ENCODE data around the gene PLD6. TPM values are rescaled to one million over a fixed set of nuclear protein-coding genes. Genes with fewer than 3 reads are reported as not detected.

Gene PLD6
- total RNA-seq, 1 donor from 2014 or later: 5.2 TPM

DNA sequence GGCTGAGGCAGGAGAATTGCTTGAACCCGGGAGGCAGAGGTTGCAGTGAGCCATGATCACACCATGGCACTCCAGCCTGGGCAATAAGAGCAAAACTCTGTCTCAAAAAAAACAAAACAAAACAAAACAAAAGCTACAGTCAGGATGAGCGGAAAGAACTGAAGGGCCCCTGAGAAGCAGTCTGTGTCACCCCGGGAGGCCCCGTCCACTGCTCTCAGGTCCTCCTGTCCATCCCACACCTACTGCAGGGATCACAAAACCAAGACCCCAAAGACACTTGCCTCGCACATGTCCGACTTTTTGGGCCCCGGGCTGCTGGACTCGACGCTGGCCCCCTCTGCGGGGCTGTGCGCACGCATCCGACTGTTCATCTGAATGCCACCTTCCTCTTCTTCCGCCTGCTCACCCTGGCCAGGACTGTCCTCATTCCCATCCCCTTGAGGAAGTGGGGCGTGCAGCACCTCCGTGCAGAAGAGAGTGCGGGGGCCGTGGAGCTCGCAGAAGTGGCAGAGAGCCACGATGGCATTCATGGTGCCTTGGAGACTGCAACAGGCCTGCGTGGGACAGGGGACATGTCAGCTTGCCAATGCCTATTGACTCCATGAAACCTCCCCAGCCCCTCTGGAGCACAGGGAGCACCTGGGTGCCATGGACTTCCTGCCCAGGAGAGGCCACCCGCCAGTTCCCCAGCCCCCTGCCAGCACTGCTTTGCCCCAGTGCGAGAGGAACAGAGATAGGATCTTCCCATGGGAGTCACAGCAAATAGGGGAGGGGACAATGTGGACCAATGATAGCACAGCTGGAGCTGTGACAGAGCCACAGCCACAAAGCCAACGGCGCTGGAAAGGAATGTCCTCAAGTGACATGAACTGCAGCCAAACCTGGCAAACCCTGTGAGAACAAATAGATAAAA, 21.7 kb upstream of the PLD6 start:
- DNase-seq: no peak

DNA sequence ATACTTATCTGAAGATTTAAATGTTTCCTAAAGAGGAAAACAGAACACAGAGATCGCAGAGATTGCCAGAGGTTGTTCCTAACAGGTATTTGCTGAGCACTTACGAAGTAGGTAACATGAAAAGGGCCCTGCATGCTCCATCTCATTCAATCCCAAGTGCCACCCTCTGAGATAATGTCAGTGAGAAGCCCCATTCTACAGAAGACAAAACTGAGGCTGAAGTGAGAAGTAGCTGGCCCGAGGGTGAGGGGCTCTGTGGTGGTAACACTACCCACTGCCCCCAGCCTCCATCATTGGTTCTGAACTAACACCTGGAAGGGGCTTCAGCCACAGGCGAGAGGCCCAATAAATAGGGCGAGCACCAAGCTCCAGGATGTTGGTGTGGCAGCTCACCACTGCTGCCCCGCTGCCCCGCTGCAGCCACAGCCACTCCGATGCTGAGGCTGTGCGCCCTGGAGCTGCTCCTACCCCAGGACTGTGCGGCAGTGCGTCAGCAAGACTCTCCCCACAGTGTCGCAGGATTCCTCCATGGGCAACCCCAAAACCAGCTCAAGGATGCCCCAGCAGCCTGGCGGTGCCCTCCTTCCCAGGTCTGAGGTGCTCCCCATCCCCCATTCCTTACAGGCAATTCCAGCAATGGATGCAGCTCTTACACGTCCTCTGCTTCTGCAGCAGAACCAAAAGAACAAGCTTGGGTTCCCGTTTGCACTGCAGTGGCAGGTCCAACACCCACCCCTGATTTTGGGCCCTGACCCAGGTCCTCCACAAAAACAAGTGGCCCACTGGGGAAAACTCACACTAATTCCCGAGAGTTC, 20.5 kb upstream of the PLD6 start:
- DNase-seq: no peak

DNA sequence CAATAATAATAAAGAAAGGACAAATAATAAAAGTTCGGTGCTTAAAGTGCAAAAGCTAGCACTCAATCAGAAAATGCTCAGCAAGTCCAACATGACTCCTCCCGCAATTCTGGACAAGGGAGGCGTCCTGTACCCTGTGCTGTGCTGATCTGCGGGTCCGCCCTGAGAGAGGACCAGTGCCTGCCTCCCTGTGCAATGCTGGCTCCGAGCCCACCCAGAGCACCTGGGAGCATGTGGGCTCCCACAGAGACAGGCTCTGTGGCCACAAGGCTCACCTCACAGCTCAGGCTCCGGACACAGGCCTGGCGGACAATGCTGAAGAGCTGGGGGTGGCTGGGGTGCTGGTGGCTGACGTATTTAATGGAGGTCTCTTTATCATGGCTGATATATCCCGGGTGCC, 19.8 kb upstream of the PLD6 start:
- no peak for DNase-seq

DNA sequence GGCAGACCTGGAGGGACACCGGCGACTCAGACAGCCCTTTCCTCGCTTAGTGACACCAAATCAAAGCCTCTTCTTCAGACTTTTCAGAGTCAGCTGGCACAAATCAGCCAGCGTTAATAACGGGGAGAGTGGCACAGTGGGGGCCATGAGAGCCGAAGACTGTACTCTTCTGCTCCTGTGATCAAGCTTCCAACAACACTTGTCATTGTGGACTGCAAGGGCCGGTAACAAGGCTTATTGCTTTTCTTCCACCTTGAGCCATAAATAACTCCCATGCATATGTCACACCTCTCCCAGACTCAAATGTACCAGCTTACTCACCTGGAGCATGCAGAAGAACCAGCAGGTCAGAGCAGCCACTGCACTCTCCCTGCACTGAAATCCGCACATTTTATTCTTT, 18.0 kb upstream of the PLD6 start:
- DNase-seq: no peak

DNA sequence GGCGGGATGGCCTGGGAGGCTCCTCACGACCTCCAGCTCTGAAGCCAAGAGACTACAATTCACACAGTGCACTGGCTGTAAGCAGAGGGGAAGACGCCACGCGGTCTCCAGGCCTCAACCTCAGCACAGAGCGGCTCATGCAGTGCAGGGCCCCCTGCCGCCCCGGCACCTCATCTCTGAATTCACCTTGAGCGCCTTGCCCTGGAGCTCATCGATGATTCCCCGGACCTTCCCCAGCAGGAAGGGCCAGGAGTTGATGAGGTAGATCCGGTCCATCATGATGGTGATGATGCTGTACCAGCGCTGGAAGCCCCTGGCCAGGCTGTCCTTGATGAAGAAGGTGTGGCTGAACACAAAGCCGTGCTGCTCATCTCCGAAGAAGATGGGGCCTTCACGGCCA, 17.6 kb upstream of the PLD6 start:
- DNase-seq: no peak

DNA sequence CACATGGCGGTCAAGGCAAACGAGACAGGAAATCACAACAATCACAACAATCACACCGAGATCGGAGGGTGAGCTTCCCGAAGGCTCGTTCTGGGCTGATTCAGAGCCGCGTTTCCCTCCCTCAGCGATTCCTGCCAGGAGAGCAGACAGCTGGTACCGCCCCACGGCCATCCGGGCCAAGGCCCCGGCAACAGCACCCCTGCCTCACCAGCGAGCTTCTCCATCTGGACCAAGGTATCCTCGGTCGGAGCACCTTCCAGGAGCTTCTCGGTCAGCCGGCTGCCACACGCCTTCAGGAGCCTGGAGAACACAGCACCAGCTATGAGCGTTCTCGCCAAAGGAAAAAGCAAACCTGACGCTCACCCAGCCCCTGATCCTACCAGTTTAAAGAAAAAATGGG, 15.2 kb upstream of the PLD6 start:
- DNase-seq: no peak

DNA sequence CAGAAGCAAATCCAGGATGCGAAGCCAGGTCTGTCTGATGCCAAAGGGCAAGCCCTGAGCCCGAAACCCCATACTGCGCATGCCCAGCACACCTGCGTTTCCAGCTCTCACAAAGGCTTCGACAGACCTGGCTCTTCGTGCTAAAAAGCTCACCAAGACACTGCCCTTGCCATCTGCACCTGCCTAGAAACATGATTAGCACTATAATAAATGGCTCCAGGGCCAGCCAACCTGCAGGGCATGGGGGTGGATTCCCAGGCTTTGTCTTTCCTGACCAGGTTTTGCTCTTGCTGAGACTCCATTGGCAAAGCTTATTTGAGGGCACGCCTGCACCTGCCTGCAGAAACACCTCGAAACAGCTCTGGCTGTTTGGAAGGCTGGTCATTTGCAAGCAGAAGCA, 14.4 kb upstream of the PLD6 start:
- DNase-seq: no peak

DNA sequence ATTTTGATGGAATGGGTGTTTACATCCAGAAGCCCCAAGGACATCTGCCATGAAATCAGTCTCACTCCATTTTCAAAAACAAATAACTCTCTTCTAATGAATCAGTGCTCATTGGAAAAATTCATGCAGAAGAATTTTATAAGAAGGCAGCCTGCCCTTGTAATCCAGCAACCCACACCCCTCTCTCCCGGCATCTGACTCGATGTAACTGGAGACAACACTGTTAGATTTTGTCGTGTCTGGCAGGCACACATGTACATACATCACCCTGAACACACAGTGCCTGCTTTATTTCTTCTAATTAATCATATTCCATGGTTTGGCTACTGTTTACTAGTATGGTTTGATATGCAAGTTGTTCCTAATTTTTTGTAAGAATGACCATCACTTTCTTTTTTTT, 11.9 kb upstream of the PLD6 start:
- DNase-seq: no peak

DNA sequence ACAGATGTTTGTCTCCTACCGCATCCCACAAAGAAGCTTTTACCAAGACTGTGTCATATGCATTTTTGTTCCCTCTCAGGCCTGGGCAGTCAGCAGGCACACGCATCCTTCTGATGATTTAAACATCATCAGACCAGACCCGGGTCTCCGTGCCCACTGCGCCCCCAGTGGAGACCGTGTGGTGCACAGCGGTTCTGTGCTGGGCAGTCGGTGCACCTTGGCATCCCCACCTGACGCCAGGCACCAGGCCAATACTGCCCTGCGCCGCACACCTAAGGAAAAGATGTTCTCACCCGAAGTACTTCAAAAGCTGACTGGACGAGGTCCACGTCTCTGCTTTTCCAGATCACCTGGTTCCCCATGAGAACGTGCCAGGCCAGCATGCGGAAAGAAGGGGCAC, 10.6 kb upstream of the PLD6 start:
- DNase-seq: no peak

DNA sequence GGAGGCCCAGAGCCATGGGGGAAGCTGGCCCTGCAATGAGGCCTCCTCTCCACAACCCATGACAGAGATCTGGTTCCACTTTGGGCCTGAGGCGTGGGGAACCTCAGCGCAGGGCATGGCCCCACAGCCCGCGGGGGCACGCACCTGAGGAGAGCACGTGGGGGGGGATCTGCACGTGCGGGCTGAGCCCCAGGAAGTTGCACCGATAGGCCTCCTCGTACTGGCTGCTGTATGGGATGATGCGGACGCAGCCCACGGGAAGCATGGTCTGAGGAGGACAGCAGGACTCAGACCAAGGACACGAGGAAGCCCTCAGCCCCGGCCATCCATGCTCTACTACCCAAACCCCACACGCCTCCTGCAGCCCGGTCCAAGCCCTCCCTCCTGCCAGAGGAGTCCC, 10.1 kb upstream of the PLD6 start:
- DNase-seq: no peak

DNA sequence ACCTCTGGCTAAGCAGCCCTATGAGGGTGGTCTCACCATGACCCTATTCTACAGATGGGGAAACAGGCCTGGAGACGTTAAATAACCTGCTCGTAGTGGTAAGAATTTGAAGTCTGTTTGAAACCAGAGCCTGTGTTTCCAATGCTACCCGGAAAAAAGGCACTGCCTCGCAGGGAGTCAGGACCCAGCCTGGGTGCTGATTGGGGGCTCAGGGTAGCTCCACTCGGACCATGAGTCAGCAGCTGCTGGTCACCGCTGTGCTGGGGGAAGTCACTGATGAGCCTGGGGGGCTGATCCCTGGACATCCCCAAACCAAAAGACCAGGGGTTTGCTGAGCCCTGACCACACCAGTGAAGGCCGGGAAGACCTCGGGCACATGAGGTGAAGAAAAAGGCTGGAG, 9.4 kb upstream of the PLD6 start:
- DNase-seq: no peak

DNA sequence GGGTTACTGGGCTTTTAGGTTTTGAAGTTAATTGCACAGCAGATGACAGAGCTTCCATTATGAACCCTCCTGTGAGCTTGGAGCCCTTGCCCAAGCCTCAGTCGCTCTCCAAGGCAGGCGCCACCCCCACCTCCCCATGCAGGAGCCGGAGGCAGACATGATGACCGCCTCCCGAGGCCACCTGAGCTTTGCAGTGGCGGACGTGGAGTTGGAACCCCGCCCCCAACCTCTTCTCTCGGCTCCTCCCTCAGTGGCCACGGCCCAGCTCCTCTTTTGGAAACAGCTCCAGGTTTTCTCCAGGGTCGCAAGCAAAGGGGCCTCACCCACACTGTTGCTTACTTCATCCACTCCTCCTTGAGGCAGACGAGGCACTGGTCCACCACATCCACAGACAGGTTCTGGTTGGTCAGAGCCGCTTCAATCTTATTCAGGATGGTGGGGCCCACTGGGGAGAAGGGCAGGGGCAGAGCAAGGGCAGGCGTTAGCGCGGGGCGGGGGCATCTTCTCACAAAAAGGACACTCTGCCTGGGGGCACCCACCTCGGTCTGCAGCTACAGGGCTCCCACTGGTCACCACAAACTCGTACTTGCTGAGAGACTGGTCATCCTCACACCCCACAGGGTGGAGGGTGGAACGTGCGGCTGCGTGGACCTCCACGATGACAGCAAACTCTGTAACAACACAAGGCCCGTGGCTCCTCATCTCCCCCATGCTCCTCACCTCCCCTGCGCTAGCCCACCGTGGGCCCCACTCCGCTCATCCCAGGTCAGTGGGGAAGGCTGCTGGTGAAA, 8.7 kb upstream of the PLD6 start:
- no peak for DNase-seq

DNA sequence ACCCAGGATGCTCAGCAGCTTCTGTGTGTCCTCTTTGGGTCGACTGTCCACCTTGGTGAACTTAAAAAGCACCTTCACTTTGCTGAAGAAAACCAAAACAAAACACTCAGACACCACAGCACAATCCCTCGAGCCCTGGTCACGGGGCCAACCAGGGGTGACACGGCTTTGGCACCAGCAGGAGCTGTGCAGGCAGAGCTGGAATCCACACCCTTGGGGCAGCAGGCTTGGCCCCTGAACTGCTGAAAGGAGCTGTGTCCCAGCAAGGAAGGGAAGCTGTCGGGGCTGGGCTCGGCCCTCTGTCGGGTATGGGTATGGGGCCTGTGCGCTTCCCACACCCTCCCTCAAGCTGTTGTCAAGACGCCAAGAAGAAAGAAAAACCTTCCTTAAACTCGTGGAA, 7.6 kb upstream of the PLD6 start:
- DNase-seq: no peak

DNA sequence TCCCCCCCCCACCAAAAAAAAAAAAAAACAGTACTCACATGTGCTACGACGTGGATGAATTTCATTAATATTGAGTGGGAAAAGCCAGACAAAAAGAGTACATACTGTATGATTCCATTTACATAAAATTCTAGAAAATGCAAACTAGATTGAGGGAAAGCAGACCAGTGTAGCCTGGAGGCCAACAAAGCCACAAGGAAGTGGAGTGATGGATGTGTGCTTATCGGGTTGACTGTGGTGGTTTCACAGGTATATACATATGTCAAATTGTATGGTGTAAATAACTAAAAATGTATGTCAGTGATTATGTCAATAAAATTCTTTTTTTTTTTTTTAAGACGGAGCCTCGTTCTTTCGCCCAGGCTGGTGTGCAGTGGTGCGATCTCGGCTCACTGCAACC, 1.9 kb upstream of the PLD6 start:
- DNase-seq: no peak

DNA sequence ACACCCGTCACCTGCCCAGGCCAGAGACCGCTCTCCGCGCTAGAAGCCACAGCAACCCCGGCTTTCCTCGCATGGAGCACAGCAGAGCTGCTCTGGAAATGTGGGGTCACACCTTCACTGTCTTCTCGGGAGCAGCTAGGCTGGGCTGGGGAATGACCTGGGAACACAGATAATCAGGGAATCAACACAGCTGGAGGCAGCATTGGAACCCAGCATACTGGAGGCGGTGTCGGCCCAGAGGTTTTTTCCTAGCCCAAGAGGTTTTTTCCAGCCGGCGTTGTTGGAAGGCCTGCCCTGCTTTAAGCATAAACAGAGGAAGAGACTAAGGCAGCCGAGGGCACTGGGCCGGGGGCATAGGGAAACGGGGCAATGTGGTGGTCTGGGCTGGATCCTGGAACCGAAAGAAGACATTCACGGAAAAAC, 791 bp upstream of the PLD6 start:
- no peak for DNase-seq

DNA sequence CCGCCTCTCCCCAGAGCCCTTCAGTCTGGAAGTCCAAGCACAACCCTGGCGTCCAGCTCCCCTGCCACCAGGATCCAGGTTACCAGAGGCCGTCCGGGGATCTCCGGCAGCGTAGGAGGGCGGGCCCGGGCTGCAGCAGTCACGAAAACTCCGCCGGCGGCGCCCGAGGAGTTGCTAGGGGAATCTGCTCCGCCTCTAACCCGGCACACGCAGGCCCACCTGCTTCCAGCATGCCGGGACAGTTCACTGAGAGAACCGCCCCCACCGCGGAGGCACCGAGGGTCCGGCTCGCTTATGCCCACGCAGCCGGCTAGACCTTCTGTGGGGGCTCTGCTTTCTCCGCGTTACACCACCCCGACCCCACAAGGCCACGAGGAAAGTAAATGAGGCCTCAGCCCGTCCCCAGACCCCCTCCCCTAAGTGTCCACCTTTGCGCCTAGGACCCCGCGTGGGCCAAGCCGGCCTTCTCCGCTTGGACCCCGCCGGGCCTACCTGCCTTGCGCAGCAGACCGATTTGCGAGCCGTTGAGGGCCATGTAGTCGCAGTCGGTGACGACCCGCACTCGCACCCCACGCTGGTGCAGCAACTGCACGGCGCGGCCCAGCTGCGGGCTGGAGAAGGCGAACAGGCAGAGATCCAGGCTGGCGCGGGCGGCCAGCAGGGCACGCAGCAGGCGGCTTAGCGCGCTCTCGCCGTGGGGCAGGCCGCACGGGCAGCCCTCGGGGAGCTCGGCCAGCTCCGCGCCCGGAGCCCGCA, 587 bp downstream of the PLD6 start:
- DNase-seq: no peak

DNA sequence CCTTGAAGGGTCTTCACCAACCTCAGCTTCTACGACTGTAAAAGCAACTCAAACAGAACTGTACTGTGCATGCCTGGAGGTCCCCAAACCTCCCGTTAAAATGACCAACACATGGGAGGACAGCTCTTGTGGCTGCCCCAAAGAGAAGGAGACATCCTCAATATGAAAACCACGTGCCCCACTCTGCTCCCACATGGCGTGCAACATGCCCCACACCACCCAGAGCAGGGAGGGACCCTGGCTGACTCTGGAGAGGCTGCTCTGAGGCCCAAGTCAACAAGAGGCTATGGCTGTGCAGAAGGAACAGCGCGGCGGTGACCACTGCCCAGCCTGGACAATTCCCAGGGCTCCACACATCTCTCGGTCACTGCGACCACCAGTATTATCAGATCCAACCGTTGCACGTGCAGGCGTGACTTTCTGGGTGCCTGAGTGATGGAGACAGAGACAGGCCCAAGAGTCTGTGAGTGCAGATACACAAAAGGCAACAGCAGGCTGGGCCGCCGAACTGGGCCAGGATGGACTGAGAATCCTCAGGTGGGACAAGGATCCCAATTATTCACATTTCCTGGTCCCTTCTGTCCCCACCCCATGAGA, 1.4 kb downstream of the PLD6 start:
- no peak for DNase-seq

DNA sequence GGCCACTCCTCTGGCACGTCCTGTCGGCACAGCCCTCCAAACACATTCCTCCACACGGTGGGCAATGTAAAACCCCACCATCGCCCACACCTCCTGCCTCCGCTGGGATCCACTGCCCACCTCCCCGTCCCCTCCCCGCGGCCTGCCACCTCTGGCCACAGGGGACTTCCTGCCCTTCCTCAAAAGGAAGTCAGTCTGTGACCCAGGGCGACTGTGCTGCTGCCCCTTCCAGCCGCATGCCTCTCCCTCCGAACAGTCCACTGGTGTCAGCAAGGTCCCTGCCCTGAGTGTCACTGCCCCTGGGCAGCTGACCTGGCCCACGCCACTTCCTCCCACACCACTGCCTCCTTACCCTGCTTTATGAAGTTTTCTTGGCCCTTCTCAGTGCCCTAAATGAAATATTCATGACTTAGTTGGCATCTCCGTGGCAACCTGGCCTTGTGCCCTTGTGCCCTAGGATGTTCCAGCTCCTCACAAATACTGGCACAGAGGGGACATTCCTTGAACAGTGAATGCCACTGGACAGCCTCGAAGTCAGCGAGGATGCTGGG, 2.0 kb downstream of the PLD6 start:
- DNase-seq: no peak

DNA sequence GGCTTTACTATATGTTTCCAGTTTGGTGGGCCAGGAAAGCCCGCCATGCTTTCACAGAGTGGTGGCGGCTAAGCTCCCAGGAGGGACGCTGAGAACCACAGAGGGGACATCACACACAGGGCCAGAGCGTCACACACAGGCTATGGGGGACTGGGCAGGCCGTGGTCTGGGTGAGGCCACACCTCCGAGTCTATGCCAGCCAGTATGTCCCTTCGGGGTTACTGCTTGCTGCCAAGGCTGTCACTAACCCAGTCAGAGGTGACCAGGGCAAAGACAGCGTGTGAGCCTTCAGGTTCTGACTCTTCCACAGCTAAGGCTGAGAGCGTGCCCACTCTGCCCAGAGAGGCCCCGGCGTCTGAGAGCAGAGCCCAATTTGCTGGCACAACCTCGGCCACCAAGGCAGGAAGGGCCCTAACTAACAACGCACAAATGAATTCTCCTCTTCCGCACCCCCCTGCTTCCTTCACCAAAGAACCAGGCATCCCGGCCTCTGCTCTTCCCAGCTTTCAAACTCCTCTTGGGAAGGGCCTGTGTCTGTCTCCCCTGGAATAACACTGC, 2.9 kb downstream of the PLD6 start:
- no peak for DNase-seq

DNA sequence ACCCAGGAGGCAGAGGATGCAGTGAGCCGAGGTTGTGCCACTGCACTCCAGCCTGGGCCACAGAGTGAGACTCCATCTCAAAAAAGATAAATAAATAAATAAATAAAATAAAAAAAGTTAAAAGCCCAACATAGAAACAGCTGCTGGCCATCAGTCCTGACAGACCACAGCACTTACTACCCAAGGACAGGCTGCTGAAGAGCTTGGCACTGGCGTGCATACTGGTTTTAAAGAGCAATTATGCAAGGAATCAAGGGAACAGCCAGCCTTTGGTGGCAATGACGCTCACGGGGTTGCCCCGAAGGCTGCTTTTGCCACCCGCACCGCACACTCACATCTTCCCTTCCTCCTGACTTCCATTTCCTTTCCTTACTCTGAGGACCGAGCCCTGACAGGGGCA, 4.2 kb downstream of the PLD6 start:
- no peak for DNase-seq

DNA sequence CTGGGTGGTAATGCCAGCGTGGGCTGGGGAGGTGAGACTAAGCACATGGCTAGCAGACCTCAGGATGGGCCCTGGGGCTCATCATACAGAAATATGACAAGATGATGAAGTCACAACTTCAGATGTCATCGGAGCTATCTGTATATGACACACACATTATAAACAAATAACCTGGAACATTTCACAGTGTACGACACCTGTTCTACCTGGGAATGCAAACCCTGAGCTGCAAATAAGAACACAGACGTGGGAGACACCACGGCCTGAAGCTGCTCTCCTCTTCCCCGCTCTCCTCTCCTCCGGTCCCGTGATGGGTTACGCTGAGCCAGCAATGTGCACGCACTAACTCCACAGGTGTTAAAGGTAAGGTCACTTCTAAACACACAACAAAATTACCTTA, 4.9 kb downstream of the PLD6 start:
- DNase-seq: no peak
